Left cardiac atrium (tissue), 4 donors: ENCODE measurements around the gene RAD51B. TPM values are rescaled to one million over a fixed set of nuclear protein-coding genes. Genes with fewer than 3 reads are reported as not detected.

Experiments used
- ATAC-seq, 2 donors: fragments of 200-7000 bp; cut with Tn5 transposase; one replicate each; pipeline ENCODE4 v1.9.1; 2020; ENCODE audit warnings: mild to moderate bottlenecking in 2 of 2, moderate library complexity in 2 of 2
- DNase-seq: peaks from one replicate; pipeline ENCODE4 v3.0.0-alpha.2; 2020
- intact Hi-C, 2 donors: fragments of 100-400 bp; cut with DNase I; formaldehyde crosslinking; loops; one replicate each; pipeline versions ENCODE4 v1.14.1 to v1.15.1; 2022 to 2023
- total RNA-seq, 2 donors: library from RNA; stranded (reverse); fragmentation: NEBNext Ultra II Directional; extraction: Animal tissue kit (Norgen Biotek cat#: 25700); gene quantifications; one replicate each; pipeline ENCODE4 v1.2.1, GENCODE V29; 2021
- donor health status: DM: no; HTN: yes; CAD: no.
- donor health status: DM: no; HTN: yes; CAD: no; lungs with severe emphysema.
- donor health status: DM: yes; HTN: yes; CAD: no.
- donor health status: Dilated cardiomyopathy.

The RAD51B gene
- total RNA-seq, 2 donors from 2014 or later, result 4.4 to 6.6 TPM

DNA sequence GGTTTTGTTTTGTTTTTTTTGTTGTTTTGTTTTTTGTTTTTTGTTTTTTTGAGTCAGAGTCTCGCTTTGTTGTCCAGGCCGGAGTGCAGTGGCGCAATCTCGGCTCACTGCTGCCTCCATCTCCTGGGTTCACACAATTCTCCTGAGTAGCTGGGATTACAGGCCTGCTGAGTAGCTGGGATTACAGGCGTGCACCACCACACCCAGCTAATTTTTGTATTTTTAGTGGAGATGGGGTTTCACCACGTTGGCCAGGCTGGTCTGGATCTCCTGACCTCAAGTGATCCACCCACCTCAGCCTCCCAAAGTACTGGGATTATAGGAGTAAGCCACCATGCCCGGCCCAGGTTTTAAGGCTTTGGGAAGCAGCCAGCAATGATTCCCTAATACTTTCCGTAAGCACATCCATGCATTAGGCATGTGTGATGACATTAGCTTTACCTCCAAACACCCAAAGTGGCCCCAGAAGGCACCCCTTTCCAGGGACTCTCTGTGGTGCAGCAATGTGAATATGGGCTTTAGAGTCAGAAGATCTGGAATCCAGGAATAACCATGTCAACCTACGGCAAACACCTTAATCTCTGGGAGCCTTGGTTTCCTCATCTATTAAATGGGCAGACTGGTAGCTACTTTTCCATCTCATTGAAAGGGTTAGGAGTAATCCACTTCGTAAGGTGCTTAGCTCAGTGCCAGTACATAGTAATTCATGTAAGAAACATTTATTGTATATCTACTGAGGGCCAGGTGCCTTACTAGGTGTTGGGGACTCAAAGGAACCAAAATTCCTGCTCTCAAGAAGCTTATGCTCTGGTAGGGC is 820.4 kb downstream of the RAD51B start:
- intact Hi-C loops, result no loop called here
- DNase-seq (no peak), ATAC-seq (no peak)

DNA sequence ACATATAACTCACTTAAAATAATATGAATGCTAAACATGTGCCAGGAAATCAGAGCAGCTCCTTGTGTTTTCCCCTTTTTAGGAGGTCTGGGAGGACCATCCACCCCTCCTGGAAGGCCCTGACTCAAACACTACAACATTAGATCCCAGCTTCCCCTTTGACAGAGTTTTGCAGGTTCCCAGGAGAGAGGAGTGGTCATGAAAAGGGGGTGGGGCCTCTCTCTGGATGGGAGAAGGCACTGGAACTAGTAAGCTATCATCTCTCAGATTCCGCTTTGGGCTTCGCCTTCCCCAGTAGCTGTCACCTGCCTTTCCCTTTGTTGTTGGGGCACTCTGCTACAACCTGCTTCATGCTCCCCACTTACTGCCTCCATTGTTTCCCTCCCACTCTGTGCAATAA is 824.1 kb downstream of the RAD51B start:
- intact Hi-C loops, result loop anchor here in 1 of 2 donors (2.0 kb wide), 1 partner anchor 15 kb away; no protein-coding TSS in a partner anchor

DNA sequence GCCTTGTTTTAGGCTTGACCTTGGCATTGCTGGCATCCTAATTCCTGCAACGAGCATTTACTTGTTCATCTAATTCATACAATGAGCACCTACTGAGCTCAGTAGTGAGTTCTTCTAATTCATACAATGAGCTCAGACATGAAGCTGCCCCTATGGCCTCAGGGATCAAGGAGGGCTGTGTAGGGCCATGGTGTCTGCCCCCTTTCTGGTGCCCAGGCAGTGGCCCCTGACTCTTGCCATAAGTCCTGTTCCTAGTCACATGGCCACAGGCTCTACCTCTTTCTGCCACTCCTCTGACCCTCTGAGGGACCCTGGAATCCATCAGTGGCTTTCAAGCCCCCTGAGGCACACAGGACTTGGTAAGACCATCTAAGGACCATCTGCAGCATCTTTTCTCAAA is 824.5 kb downstream of the RAD51B start:
- intact Hi-C loops, result loop anchor here in 1 of 2 donors (2.0 kb wide), 1 partner anchor 15 kb away; no protein-coding TSS in a partner anchor
- ATAC-seq (no peak), DNase-seq (no peak)

More for the DNA sequence above, 824.1 kb downstream of the RAD51B start:
- no peak for DNase-seq
- peak in 1 of 2 donors; percentile 30 for ATAC-seq

- no peak for DNase-seq
- intact Hi-C loops, result loop anchor here in 1 of 2 donors (2.0 kb wide), 1 partner anchor 17 kb away; no protein-coding TSS in a partner anchor
- no peak for ATAC-seq
Measured at GRCh38 chr14:68645371-68645770, 825.8 kb downstream of the RAD51B start.

GRCh38 chr14:68649476-68650189 is 830.1 kb downstream of the RAD51B start:
- intact Hi-C loops, result no loop called here
- ATAC-seq (no peak), DNase-seq (no peak)

GRCh38 chr14:68650404-68650994 is 830.9 kb downstream of the RAD51B start:
- ATAC-seq, result peak in 1 of 2 donors; percentile 25

GRCh38 chr14:68651075-68651474 is 831.5 kb downstream of the RAD51B start:
- intact Hi-C loops, result no loop called here
- DNase-seq (no peak), ATAC-seq (no peak)

More at GRCh38 chr14:68650404-68650994, 830.9 kb downstream of the RAD51B start:
- DNase-seq, result no peak
- intact Hi-C loops, result no loop called here

GRCh38 chr14:68651652-68652432 is 832.3 kb downstream of the RAD51B start:
- ATAC-seq, result peak; percentile 10 to 53
- intact Hi-C loops, result no loop called here
- DNase-seq, result no peak

DNA sequence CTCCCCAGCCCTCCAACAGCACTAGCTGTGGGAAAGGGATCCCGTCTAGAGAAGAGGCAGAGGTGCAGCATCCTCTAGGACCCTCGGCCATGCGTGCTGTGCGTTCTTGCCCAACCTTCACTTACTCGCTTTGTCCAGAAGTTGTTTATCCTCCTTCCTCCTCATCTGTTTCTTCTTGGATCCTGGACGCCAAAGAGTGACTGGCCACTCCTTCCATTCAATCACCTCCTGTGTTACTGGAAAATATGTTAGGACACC is 832.8 kb downstream of the RAD51B start:
- ATAC-seq, result no peak
- DNase-seq, result no peak
- intact Hi-C loops, result no loop called here

DNA sequence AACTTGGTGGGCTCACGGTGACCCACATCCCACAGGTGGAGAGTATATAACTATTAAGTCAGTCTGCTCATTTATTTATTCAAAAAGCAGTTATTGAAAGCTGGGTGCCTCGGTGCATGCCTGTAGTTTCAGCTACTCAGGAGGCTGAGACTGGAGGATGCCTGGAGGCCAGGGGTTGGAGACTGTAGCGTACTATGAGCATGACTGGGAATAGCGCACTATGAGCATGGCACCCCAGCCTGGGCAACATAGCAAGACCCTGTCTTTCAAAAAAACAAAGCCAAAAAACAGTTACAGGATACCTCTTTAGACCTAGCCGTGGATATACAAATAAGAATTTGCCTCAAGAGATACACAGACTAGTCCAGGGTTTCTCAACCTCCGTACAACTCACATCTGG is 833.5 kb downstream of the RAD51B start:
- no peak for ATAC-seq
- DNase-seq, result no peak
- intact Hi-C loops, result no loop called here

DNA sequence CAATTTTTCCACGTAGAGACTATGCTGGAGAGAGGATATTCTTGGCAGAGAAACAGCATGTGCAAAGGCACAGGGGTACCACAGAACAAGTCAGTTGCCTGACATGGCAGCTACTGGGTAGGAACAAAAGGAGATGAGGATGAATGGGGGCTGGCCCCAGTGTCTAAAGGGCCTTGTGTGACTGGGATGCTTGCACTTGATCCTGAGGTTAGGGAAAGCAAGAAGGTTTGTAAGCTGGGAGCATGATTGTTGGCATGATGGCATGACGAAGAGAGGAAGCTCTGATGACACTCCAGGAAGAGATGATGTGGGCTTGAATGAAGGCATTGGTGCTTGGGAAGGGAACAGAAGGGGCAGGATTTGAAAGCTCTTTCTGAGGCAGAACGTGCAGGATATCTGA is 834.2 kb downstream of the RAD51B start:
- ATAC-seq, result no peak
- no peak for DNase-seq
- intact Hi-C loops, result no loop called here

GRCh38 chr14:68654471-68654941 is 834.9 kb downstream of the RAD51B start:
- ATAC-seq (no peak), DNase-seq (no peak)
- intact Hi-C loops, result no loop called here

GRCh38 chr14:68655021-68655831 is 835.6 kb downstream of the RAD51B start:
- ATAC-seq (peak; percentile 14 to 29), DNase-seq (no peak)
- intact Hi-C loops, result no loop called here

DNA sequence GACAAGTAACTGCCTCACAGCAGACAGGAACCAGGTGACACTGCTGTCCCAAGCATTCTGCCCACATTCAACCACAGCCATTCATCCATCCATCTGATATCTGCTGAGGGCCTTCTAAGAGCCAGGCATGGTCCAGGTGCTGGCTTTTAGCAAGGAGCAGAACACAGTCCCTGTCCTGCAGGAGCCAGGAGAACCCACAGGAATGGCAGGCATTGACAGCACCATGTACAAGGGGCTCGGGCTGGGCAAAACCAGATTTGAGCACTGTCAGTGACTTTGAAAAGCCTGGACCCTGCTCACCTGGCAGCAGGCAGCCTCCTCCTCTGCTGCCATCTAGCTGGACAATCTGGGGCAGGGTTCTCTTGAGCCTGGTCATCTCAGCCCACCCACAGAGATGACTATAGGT is 836.3 kb downstream of the RAD51B start:
- intact Hi-C loops, result no loop called here
- DNase-seq, result no peak
- ATAC-seq, result no peak

GRCh38 chr14:68656452-68656851 is 836.9 kb downstream of the RAD51B start:
- intact Hi-C loops, result no loop called here
- DNase-seq (no peak), ATAC-seq (no peak)

DNA sequence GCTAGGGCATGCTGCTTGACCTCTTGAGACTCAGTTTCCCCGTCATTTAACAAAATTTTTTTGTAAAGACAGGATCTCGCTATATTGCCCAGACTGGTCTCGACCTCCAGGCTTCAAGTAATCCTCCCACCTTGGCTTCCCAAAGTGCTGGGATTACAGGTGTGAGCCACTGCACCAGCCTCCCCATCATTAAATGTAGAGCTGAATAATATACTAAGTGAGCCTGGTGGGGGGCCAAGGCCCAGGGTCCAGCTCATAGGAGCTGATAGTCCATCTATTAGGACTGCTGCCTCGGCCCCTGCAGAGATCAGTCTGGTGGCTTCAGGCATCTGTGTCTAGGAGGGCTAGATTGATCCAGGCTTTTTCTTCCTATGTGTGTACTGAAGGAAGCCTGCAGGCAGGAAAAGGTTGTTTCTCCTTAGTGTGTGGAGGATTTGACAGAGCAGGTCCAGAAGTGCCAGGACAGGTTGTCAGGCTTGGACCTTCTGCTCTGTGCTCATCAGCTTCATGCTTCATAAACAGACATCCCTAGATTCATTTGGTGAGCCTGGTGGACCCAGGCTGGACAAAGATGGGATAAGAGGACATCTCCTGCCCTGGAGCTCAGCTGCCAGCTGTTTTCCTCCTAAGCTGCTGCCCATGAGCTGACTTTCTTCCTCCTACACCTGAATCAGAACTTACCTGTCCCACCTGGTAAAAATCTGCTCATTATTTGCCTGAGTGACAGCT is 837.9 kb downstream of the RAD51B start:
- intact Hi-C loops, result no loop called here
- ATAC-seq (no peak), DNase-seq (no peak)

GRCh38 chr14:68658029-68658509 is 838.5 kb downstream of the RAD51B start:
- DNase-seq (no peak), ATAC-seq (no peak)
- intact Hi-C loops, result no loop called here
